ENCODE data around the gene HMCN2.
"Not testable (repeated sequence)": the region's sequence is repeated elsewhere in the genome, so short reads cannot be mapped to it uniquely, and the experiment has no call there.

HMCN2 gene

GRCh38 chr9:130268521-130269211 lies 3.1 kb downstream of the HMCN2 start:
- no peaks in the 10 kb centered on the region for H3K27me3 ChIP-seq (ENCODE audit: control insufficient read depth in 1 of 2, insufficient read depth in 2 of 2, low read length in 2 of 2)
- H3K27ac ChIP-seq (ENCODE audit: low read depth, low read length): peak overlapping the region; percentile 90
- H3K36me3 ChIP-seq (ENCODE audit: insufficient read depth, low read length): no peaks in the 10 kb centered on the region
- H3K9ac ChIP-seq (ENCODE audit: low read length): peak overlapping the region; percentile 46
- H3K4me3 ChIP-seq (ENCODE audit: low read depth in 1 of 2, low read length in 2 of 2): peak overlapping the region; percentile 0 to 52
- H3K9me3 ChIP-seq (ENCODE audit: low read length): no peaks in the 10 kb centered on the region
- peaks cover 37% of the 10 kb centered on the region for H3K4me1 ChIP-seq (ENCODE audit: insufficient read depth, low read length)

- no peaks in the 10 kb centered on the region for H3K27me3 ChIP-seq (ENCODE audit: control insufficient read depth in 1 of 2, insufficient read depth in 2 of 2, low read length in 2 of 2)
- H3K9ac ChIP-seq (ENCODE audit: low read length): peak overlapping the region; percentile 54
- H3K36me3 ChIP-seq (ENCODE audit: insufficient read depth, low read length): no peaks in the 10 kb centered on the region
- H3K27ac ChIP-seq (ENCODE audit: low read depth, low read length): peak overlapping the region; percentile 73
- no peaks in the 10 kb centered on the region for H3K9me3 ChIP-seq (ENCODE audit: low read length)
- peak overlapping the region in 1 of 2 donors; percentile 39 for H3K4me3 ChIP-seq (ENCODE audit: low read depth in 1 of 2, low read length in 2 of 2)
- peaks cover 27% of the 10 kb centered on the region for H3K4me1 ChIP-seq (ENCODE audit: insufficient read depth, low read length)
Measured at GRCh38 chr9:130271473-130271872, 5.9 kb downstream of the HMCN2 start.

GRCh38 chr9:130275156-130275555 lies 9.6 kb downstream of the HMCN2 start:
- Histone ChIP-seq H3K27ac (ENCODE audit: low read depth, low read length) (no peak overlapping the region), H3K9me3 (ENCODE audit: low read length) (no peaks in the 10 kb centered on the region), H3K27me3 (ENCODE audit: control insufficient read depth in 1 of 2, insufficient read depth in 2 of 2, low read length in 2 of 2) (no peaks in the 10 kb centered on the region), H3K9ac (ENCODE audit: low read length) (no peak overlapping the region), H3K4me3 (ENCODE audit: low read depth in 1 of 2, low read length in 2 of 2) (no peak overlapping the region), H3K36me3 (ENCODE audit: insufficient read depth, low read length) (no peaks in the 10 kb centered on the region), H3K4me1 (ENCODE audit: insufficient read depth, low read length) (peaks cover 12% of the 10 kb centered on the region)

GRCh38 chr9:130276121-130276520 lies 10.6 kb downstream of the HMCN2 start:
- Histone ChIP-seq H3K9me3 (ENCODE audit: low read length) (no peaks in the 10 kb centered on the region), H3K9ac (ENCODE audit: low read length) (no peak overlapping the region), H3K4me3 (ENCODE audit: low read depth in 1 of 2, low read length in 2 of 2) (no peak overlapping the region), H3K27ac (ENCODE audit: low read depth, low read length) (no peak overlapping the region), H3K4me1 (ENCODE audit: insufficient read depth, low read length) (peaks cover 12% of the 10 kb centered on the region), H3K27me3 (ENCODE audit: control insufficient read depth in 1 of 2, insufficient read depth in 2 of 2, low read length in 2 of 2) (no peaks in the 10 kb centered on the region), H3K36me3 (ENCODE audit: insufficient read depth, low read length) (no peaks in the 10 kb centered on the region)

GRCh38 chr9:130276955-130277354 lies 11.4 kb downstream of the HMCN2 start:
- no peaks in the 10 kb centered on the region for H3K27me3 ChIP-seq (ENCODE audit: control insufficient read depth in 1 of 2, insufficient read depth in 2 of 2, low read length in 2 of 2)
- H3K4me1 ChIP-seq (ENCODE audit: insufficient read depth, low read length): peaks cover 12% of the 10 kb centered on the region
- H3K4me3 ChIP-seq (ENCODE audit: low read depth in 1 of 2, low read length in 2 of 2): no peak overlapping the region
- H3K9ac ChIP-seq (ENCODE audit: low read length): no peak overlapping the region
- H3K9me3 ChIP-seq (ENCODE audit: low read length): no peaks in the 10 kb centered on the region
- H3K36me3 ChIP-seq (ENCODE audit: insufficient read depth, low read length): no peaks in the 10 kb centered on the region
- H3K27ac ChIP-seq (ENCODE audit: low read depth, low read length): no peak overlapping the region

GRCh38 chr9:130277525-130277924 lies 12.0 kb downstream of the HMCN2 start:
- H3K27me3 ChIP-seq (ENCODE audit: control insufficient read depth in 1 of 2, insufficient read depth in 2 of 2, low read length in 2 of 2): not testable (repeated sequence)

GRCh38 chr9:130283539-130284248 lies 18.1 kb downstream of the HMCN2 start:
- Histone ChIP-seq H3K27ac (ENCODE audit: low read depth, low read length) (peak overlapping the region; percentile 59), H3K4me1 (ENCODE audit: insufficient read depth, low read length) (peaks cover 72% of the 10 kb centered on the region), H3K27me3 (ENCODE audit: control insufficient read depth in 1 of 2, insufficient read depth in 2 of 2, low read length in 2 of 2) (no peaks in the 10 kb centered on the region), H3K9me3 (ENCODE audit: low read length) (no peaks in the 10 kb centered on the region), H3K36me3 (ENCODE audit: insufficient read depth, low read length) (peaks cover 15% of the 10 kb centered on the region), H3K9ac (ENCODE audit: low read length) (no peak overlapping the region), H3K4me3 (ENCODE audit: low read depth in 1 of 2, low read length in 2 of 2) (no peak overlapping the region)

More at GRCh38 chr9:130277525-130277924, 12.0 kb downstream of the HMCN2 start:
- not testable (repeated sequence) for H3K36me3 ChIP-seq (ENCODE audit: insufficient read depth, low read length); H3K9me3 ChIP-seq (ENCODE audit: low read length); H3K9ac ChIP-seq (ENCODE audit: low read length); H3K4me3 ChIP-seq (ENCODE audit: low read depth in 1 of 2, low read length in 2 of 2); H3K27ac ChIP-seq (ENCODE audit: low read depth, low read length)
- peaks cover 17% of the 10 kb centered on the region for H3K4me1 ChIP-seq (ENCODE audit: insufficient read depth, low read length)

- Histone ChIP-seq H3K27ac (ENCODE audit: low read depth, low read length) (peak overlapping the region; percentile 59), H3K4me1 (ENCODE audit: insufficient read depth, low read length) (peaks cover 76% of the 10 kb centered on the region), H3K27me3 (ENCODE audit: control insufficient read depth in 1 of 2, insufficient read depth in 2 of 2, low read length in 2 of 2) (no peaks in the 10 kb centered on the region)
Measured at GRCh38 chr9:130284249-130284625, 18.7 kb downstream of the HMCN2 start.

GRCh38 chr9:130284690-130285089 lies 19.1 kb downstream of the HMCN2 start:
- Histone ChIP-seq H3K9me3 (ENCODE audit: low read length) (no peaks in the 10 kb centered on the region), H3K27ac (ENCODE audit: low read depth, low read length) (no peak overlapping the region), H3K4me3 (ENCODE audit: low read depth in 1 of 2, low read length in 2 of 2) (no peak overlapping the region), H3K4me1 (ENCODE audit: insufficient read depth, low read length) (peaks cover 76% of the 10 kb centered on the region), H3K36me3 (ENCODE audit: insufficient read depth, low read length) (peaks cover 15% of the 10 kb centered on the region), H3K9ac (ENCODE audit: low read length) (no peak overlapping the region), H3K27me3 (ENCODE audit: control insufficient read depth in 1 of 2, insufficient read depth in 2 of 2, low read length in 2 of 2) (no peaks in the 10 kb centered on the region)

More at GRCh38 chr9:130284249-130284625, 18.7 kb downstream of the HMCN2 start:
- H3K4me3 ChIP-seq (ENCODE audit: low read depth in 1 of 2, low read length in 2 of 2): no peak overlapping the region
- no peak overlapping the region for H3K9ac ChIP-seq (ENCODE audit: low read length)
- peaks cover 15% of the 10 kb centered on the region for H3K36me3 ChIP-seq (ENCODE audit: insufficient read depth, low read length)
- H3K9me3 ChIP-seq (ENCODE audit: low read length): no peaks in the 10 kb centered on the region

- no peak overlapping the region for H3K4me3 ChIP-seq (ENCODE audit: low read depth in 1 of 2, low read length in 2 of 2)
- H3K27me3 ChIP-seq (ENCODE audit: control insufficient read depth in 1 of 2, insufficient read depth in 2 of 2, low read length in 2 of 2): no peaks in the 10 kb centered on the region
- no peak overlapping the region for H3K27ac ChIP-seq (ENCODE audit: low read depth, low read length)
- no peaks in the 10 kb centered on the region for H3K9me3 ChIP-seq (ENCODE audit: low read length)
- H3K9ac ChIP-seq (ENCODE audit: low read length): no peak overlapping the region
- H3K36me3 ChIP-seq (ENCODE audit: insufficient read depth, low read length): peaks cover 15% of the 10 kb centered on the region
- H3K4me1 ChIP-seq (ENCODE audit: insufficient read depth, low read length): peaks cover 76% of the 10 kb centered on the region
Measured at GRCh38 chr9:130285271-130285670, 19.7 kb downstream of the HMCN2 start.

GRCh38 chr9:130286072-130286770 lies 20.7 kb downstream of the HMCN2 start:
- Histone ChIP-seq H3K27me3 (ENCODE audit: control insufficient read depth in 1 of 2, insufficient read depth in 2 of 2, low read length in 2 of 2) (no peaks in the 10 kb centered on the region), H3K9ac (ENCODE audit: low read length) (no peak overlapping the region), H3K36me3 (ENCODE audit: insufficient read depth, low read length) (peaks cover 15% of the 10 kb centered on the region), H3K9me3 (ENCODE audit: low read length) (no peaks in the 10 kb centered on the region), H3K27ac (ENCODE audit: low read depth, low read length) (peak overlapping the region; percentile 59), H3K4me3 (ENCODE audit: low read depth in 1 of 2, low read length in 2 of 2) (no peak overlapping the region), H3K4me1 (ENCODE audit: insufficient read depth, low read length) (peaks cover 73% of the 10 kb centered on the region)

All from muscle layer of colon (tissue), 2 donors.